Activated CD8-positive, alpha-beta memory T cell treated with anti-CD3 and anti-CD28 coated beads, Interleukin-2, amount 50 U/mL, for 48 hours (primary cell): ENCODE results near the gene COPS7A.

Source experiments
- DNase-seq: peaks from one replicate; pipeline ENCODE4 v3.0.0-alpha.2; 2020

Gene COPS7A

GRCh38 chr12:6771091-6771495, 47.2 kb downstream of the COPS7A start:
- no peak for DNase-seq

- no peak for DNase-seq
Observed at GRCh38 chr12:6771509-6772330, 47.9 kb downstream of the COPS7A start.

- peak; percentile 84 for DNase-seq
Observed at GRCh38 chr12:6772331-6772695, 48.5 kb downstream of the COPS7A start, which contains the start of gene LAG3. Gene LAG3, plus strand, starts transcription at chr12:6772520. Its CDS starts 333 bp downstream, at chr12:6772853.

- DNase-seq: peak; percentile 53
Observed at GRCh38 chr12:6772726-6773589, 49.1 kb downstream of the COPS7A start.

GRCh38 chr12:6773590-6774351, 49.9 kb downstream of the COPS7A start:
- DNase-seq: peak; percentile 85

GRCh38 chr12:6774499-6775062, 50.7 kb downstream of the COPS7A start:
- DNase-seq: no peak

- no peak for DNase-seq
Observed at GRCh38 chr12:6775185-6776174, 51.6 kb downstream of the COPS7A start.

- DNase-seq: no peak
Observed at GRCh38 chr12:6777386-6777785, 53.5 kb downstream of the COPS7A start.

- no peak for DNase-seq
Observed at GRCh38 chr12:6778217-6778573, 54.3 kb downstream of the COPS7A start.

GRCh38 chr12:6778574-6779550, 55.0 kb downstream of the COPS7A start:
- DNase-seq: peak; percentile 93

- DNase-seq: no peak
Observed at GRCh38 chr12:6779708-6780432, 56.0 kb downstream of the COPS7A start.

GRCh38 chr12:6780573-6780972, 56.7 kb downstream of the COPS7A start:
- DNase-seq: no peak
